Right atrium auricular region (tissue), 2 donors: ENCODE measurements around the gene TOPAZ1. TPM values are rescaled to one million over a fixed set of nuclear protein-coding genes. Genes with fewer than 3 reads are reported as not detected.

Experiments
- DNase-seq: peaks from one replicate; pipeline ENCODE4 v3.0.0-alpha.2; 2019; ENCODE audit warnings: low spot score
- H3K27ac ChIP-seq, 2 donors: fragments of 200-600 bp; sonication (generic); 1 replicate in 1 of 2; 2 replicates in 1 of 2; pipeline ENCODE4 v1.5.1; 2016 to 2019
- H3K27me3 ChIP-seq, 2 donors: fragments of 200-600 bp; sonication (generic); one replicate each; pipeline versions ENCODE4 v1.5.1 to v1.6.0; 2017 to 2019
- H3K36me3 ChIP-seq: fragments of 200-600 bp; sonication (generic); one replicate; pipeline ENCODE4 v1.5.1; 2016
- H3K4me1 ChIP-seq, 2 donors: fragments of 200-600 bp; sonication (generic); one replicate each; pipeline versions ENCODE4 v1.5.1 to v1.6.0; 2017 to 2019
- H3K4me3 ChIP-seq, 2 donors: fragments of 200-600 bp; sonication (generic); 1 replicate in 1 of 2; 2 replicates in 1 of 2; pipeline ENCODE4 v1.5.1; 2017 to 2019; ENCODE audit warnings: mild to moderate bottlenecking in 1 of 2, moderate library complexity in 1 of 2
- H3K9me3 ChIP-seq, 2 donors: fragments of 200-600 bp; sonication (generic); one replicate each; pipeline ENCODE4 v1.5.1; 2019
- total RNA-seq, 2 donors: library from RNA; depleted of rRNA; stranded (reverse); fragments of >200 nt; gene quantifications; one replicate each; pipeline ENCODE4 v1.1.0, GENCODE V29; 2016
- TF ChIP-seq, protein P1 (sequence below), 2 donors: fragments of 200-600 bp; sonication (generic); IDR thresholded peaks; one replicate each; pipeline ENCODE4 v1.5.1; 2019; ENCODE audit warnings: antibody characterized with exemption in 2 of 2

TOPAZ1 gene
- total RNA-seq, 2 donors from 2014 or later: not detected

DNA sequence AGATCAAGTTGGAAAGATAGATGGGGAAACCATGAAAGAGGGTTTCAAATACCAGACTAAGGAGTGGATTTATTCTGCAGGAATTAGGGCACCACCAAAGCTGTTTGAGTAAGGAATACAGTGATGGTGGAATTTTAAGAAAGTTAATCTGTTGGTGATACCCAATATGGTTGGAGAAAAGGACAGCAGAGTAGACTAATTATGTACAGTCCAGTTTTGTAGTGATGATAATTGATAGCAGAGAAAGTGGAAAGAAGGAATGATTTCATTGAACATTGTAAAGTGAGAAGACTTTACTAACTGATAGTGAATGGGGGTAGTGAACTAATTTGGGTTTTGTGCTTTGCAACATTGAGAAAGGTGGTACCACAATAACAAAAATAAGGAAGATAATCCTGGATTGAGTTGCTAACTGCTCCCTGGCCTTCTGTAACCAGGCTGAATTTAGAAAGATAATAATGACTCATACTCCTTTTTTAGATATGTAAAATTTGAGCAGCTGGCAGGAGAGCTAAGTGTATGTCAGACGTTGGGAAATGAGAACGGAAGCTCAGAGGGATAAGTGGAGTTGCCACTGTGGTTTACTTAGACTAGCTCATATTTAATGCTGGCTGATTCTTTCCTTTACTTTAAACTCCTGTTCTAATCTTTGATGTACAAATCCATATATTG, 113.8 kb downstream of the TOPAZ1 start:
- H3K9me3 ChIP-seq: no peaks in the 10 kb centered on the region
- H3K36me3 ChIP-seq: peaks cover 9% of the 10 kb centered on the region
- H3K27me3 ChIP-seq: no peaks in the 10 kb centered on the region
- no peak for DNase-seq
- H3K4me3 ChIP-seq: no peak overlapping the region
- TF ChIP-seq, protein P1, sequence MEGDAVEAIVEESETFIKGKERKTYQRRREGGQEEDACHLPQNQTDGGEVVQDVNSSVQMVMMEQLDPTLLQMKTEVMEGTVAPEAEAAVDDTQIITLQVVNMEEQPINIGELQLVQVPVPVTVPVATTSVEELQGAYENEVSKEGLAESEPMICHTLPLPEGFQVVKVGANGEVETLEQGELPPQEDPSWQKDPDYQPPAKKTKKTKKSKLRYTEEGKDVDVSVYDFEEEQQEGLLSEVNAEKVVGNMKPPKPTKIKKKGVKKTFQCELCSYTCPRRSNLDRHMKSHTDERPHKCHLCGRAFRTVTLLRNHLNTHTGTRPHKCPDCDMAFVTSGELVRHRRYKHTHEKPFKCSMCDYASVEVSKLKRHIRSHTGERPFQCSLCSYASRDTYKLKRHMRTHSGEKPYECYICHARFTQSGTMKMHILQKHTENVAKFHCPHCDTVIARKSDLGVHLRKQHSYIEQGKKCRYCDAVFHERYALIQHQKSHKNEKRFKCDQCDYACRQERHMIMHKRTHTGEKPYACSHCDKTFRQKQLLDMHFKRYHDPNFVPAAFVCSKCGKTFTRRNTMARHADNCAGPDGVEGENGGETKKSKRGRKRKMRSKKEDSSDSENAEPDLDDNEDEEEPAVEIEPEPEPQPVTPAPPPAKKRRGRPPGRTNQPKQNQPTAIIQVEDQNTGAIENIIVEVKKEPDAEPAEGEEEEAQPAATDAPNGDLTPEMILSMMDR (IDR thresholded peaks at IDR 0.05): no peak
- peaks cover 0 to 12% of the 10 kb centered on the region in 2 donors for H3K4me1 ChIP-seq
- H3K27ac ChIP-seq: peak overlapping the region; percentile 59 to 84

DNA sequence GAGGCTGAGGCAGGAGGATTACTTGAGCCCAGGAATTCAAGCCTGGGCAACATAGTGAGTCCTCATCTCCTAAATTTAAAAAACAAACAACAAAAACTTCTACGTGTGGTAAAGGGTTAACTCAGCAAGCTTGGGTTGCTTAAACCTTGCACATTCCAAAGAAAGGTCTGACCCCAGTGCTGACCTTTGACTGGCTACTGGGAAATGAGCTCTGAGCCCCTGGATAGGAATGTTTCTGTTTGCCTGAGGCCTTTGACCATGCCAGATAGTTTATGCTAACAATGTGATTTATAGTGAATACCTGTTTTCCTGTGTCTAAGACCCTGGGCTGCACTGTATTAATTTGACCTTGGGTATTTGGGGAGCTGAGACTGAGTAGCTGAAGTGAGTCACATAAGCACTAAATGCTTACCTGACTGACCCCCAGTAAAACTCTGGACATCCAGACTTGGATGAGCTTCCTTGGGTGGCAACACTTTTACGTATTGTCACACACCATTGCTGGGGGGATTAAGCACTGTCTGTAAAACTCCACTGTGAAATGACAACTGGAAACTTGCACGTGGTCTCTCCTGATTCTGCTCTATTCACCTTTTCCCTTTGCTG, 117.6 kb downstream of the TOPAZ1 start:
- DNase-seq: no peak
- H3K36me3 ChIP-seq: peaks cover 9% of the 10 kb centered on the region
- H3K4me1 ChIP-seq: peaks cover 0 to 12% of the 10 kb centered on the region in 2 donors
- no peak overlapping the region for H3K27ac ChIP-seq
- TF ChIP-seq, protein P1 (IDR thresholded peaks at IDR 0.05): no peak
- no peaks in the 10 kb centered on the region for H3K27me3 ChIP-seq
- H3K4me3 ChIP-seq: no peak overlapping the region
- H3K9me3 ChIP-seq: no peaks in the 10 kb centered on the region

DNA sequence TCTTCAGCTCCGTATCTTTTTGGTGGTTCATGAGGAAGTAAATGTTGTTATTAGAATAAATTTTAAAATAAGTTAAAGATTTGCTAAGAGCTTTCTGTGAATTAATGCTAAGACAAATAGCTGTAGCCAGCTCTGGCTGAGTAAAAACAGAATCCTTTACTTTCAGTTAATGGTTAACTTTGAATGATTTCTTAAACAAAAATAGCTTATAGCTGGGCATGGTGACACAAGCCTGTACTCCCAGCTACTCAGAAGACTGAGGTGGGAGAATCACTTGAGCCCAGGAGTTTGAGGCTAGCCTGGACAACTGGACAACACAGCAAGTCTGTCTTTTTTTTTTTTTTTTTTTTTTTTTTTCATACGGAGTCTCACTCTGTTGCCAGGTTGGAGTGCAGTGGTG, 121.9 kb downstream of the TOPAZ1 start:
- Histone ChIP-seq H3K9me3 (no peaks in the 10 kb centered on the region), H3K4me3 (no peak overlapping the region), H3K4me1 (no peaks in the 10 kb centered on the region), H3K27me3 (no peaks in the 10 kb centered on the region), H3K27ac (no peak overlapping the region), H3K36me3 (peaks cover 6% of the 10 kb centered on the region)
- TF ChIP-seq, protein P1 (IDR thresholded peaks at IDR 0.05): no peak
- no peak for DNase-seq

DNA sequence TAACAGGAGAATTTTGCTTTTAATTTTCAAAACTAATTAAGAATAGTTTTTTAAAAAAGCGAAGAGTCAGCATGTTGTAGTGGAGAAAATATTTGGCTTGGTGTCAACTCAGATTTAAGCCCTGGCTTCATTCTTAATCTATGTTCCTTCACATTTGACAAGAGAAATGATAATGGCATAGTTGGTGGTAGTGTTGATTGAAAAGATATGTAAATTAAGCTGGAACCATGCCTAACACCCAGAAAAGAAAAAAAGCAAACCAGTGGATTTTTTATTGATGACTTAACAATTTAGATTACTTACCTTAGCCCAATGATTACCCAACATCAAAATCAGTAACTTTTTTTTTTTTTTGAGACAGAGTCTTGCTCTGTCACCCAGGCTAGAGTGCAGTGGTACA, 124.3 kb downstream of the TOPAZ1 start:
- H3K36me3 ChIP-seq: no peaks in the 10 kb centered on the region
- H3K27ac ChIP-seq: no peak overlapping the region
- TF ChIP-seq, protein P1 (IDR thresholded peaks at IDR 0.05): no peak
- no peaks in the 10 kb centered on the region for H3K27me3 ChIP-seq
- H3K4me3 ChIP-seq: no peak overlapping the region
- no peaks in the 10 kb centered on the region for H3K9me3 ChIP-seq
- no peak for DNase-seq
- H3K4me1 ChIP-seq: no peaks in the 10 kb centered on the region

DNA sequence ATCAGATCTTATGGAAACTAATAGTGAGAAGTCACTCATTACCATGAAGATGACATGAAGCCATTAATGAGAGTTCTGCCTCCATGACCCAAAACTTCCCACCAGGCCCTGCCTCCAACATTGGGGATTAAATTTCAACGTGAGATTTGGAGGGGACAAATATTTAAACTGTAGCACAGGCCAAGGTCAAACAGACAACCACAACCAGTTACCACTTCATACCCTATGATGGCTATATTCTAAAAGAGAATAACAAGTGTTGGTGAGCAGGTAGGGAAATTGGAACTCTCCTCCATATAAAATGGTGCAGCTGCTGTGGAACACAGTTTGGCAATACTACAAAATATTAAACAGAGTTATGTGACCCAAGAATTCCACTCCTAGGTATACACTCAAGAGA, 133.8 kb downstream of the TOPAZ1 start:
- Histone ChIP-seq H3K36me3 (no peaks in the 10 kb centered on the region), H3K27ac (no peak overlapping the region), H3K9me3 (no peaks in the 10 kb centered on the region), H3K27me3 (no peaks in the 10 kb centered on the region), H3K4me1 (no peaks in the 10 kb centered on the region), H3K4me3 (no peak overlapping the region)
- DNase-seq: no peak
- TF ChIP-seq, protein P1 (IDR thresholded peaks at IDR 0.05): no peak

Other genes starting within 250 kb of the TOPAZ1 start
- gene TCAIM, start 96.9 kb downstream of the TOPAZ1 start, total RNA-seq: 10 to 100 TPM; 18.8 to 37.6 TPM
- gene ZNF445, start 235.8 kb downstream of the TOPAZ1 start, total RNA-seq: 1 to 10 TPM; 5.1 to 5.9 TPM